HG03159 (cell line): Measurements from ENCODE around the gene HDAC1.

ENCODE experiments used
- ATAC-seq: cut with Tn5 transposase; IDR thresholded peaks from one replicate; pipeline ENCODE4 v1.9.1; 2021; ENCODE audit warnings: mild to moderate bottlenecking, moderate library complexity; ENCODE audit not compliant: unreplicated experiment

Gene HDAC1

GRCh38 chr1:32364836-32365235, 73.0 kb downstream of the HDAC1 start:
- ATAC-seq = no peak

DNA sequence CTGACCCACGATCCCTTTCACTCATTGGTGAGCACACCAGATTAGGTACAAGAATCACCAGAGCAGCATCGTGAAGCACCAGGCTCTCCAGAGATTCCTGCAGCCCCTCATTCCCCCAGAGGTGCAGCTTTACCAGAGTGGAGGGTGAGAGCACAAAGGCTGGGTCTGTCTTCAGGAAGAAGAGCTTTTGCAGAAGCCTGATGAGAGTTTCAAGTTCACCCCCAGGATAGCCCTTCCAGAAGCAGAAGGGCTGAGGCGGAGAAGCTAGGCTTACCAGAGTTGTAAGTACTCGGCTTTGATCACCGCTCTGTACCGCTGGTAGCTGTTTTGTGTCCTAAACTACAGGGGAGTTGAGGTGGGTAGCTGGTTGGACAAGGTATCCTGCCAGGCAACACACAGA, 73.6 kb downstream of the HDAC1 start:
- ATAC-seq = no peak

DNA sequence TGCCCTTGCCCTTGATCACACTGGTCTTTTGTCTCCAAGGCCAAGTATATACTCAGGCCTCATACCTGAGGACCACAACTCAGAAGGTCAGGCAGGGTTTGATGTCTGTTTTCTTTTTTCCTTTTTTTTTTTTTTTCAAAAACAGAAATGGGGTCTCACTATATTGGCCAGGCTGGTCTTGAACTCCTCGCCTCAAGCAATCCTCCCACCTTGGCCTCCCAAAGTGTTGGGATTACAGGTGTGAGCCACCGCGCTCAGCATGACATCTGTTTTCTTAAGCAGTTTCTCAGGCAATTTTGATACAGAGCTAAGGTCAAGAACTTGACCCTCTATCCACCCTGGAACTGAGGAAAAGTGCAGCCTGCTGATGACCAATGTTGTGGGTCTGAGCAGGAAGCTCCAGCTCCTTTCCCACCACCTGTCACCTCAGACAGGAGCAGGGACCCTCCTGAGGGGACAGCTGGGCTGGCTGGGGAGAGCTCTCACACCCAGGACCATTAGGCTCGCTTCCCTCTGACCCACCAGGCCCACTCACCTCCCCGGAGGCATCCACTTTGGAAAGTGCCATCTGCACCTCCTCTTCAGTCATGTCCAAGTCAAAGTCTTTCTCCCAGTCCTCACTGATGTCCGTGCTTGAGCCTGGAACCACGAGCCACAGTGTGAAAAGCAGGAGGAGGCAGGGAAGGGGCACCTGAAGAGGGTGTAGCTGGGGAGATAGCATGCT, 76.2 kb downstream of the HDAC1 start:
- ATAC-seq = no peak

GRCh38 chr1:32372149-32372756, 80.4 kb downstream of the HDAC1 start:
- ATAC-seq = no peak

DNA sequence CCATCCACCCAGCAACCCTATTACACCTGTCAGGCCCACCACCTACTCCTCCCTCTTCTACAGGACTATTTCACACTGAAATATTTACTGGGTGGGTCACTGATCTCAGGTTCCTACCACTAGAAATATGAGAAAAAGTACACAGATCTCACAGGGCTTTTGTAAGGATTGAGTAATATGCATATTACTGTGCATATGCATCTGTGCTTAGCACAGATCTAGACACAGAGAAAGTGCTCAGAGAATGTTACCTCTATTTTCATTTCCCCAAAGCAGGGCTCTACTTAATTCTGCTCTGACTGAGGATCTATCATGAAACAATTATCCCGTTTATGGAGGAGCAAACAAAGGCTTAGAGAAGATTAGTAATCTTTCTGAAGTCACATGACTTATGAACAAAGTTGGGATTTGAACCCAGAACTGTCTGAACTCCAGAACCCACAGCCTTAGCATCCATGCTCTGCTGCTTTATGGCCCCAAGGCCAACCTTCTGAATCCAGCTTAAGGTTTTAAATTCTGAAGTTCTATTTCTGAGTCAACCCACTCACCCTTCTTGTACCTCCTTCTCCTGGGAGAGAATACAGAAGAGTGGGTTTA, 82.2 kb downstream of the HDAC1 start:
- ATAC-seq = no peak

DNA sequence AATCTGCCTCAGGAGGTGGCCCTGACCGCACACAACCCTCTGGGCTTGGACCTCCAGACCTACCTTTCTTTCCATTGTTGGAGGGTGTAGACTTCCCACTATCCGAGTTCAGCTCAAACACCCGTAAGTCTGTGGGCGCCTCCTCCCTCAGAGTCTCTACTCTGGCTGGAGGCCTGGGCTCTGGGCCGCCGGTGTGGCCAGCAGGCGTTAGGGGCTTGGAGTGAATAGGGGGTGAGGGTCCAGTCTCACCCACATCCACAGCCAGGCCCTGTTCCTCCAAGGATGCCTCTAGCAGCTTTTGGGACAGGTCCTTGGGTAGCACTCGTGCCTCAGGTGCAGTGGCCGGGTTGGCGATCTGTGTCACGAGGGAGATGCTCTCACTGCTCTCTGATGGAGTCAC, 84.3 kb downstream of the HDAC1 start:
- no peak for ATAC-seq

DNA sequence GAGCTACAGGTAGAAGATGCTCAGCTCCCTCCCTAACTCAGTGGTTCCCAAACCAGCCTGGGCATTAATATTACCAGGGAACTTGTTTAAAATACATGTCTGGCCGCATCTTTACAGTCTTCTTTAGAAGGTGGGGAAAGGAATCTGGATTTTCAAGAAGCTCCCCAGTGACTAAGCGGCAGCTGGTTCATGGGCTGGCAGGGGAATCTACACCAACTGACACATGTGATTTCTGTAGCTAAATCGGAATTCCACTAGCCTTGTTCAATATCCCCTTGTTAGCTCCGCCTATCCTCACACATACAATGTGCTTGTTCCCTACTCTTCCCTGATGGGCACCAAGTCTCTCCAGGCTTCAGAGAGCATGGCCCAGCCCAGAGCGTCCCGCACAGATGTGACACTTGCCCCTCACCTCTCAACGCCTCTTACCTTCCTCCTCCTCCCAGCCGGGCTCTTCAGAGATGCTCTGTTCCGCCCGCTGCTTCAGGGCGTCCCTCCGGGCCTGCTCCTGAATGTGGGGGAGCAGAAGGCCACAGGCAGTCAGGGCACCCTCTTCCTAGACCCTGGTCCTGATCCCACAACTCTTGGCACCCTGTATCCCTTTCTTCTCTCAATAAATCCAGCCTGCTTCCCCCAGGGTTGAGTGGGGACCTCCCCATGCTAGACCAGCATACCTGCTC, 85.8 kb downstream of the HDAC1 start:
- no peak for ATAC-seq

DNA sequence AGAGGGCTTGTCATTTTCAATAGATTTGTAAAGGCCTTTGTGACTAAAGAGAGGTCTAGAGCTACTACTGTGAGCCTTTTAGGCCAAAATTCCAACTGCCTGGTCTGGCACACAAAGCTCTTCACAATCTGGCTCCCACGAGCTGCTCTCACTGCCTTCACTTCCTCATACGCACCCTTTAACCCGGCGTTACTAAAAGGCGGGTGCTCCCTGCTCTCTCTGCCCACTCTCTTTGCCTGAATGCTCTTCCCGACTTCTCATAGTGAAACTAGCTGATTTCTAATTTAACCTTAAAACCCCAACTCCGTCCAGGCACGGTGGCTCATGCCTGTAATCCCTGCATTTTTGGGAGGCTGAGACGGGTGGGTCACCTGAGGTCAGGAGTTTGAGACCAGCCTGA, 88.2 kb downstream of the HDAC1 start:
- ATAC-seq = no peak
